Measurements from ENCODE around the gene AKAP6. TPM values are rescaled to one million over a fixed set of nuclear protein-coding genes. Genes with fewer than 3 reads are reported as not detected.

Gene AKAP6
- total RNA-seq, 1 experiment from 2014 or later, result 2.8 TPM

DNA sequence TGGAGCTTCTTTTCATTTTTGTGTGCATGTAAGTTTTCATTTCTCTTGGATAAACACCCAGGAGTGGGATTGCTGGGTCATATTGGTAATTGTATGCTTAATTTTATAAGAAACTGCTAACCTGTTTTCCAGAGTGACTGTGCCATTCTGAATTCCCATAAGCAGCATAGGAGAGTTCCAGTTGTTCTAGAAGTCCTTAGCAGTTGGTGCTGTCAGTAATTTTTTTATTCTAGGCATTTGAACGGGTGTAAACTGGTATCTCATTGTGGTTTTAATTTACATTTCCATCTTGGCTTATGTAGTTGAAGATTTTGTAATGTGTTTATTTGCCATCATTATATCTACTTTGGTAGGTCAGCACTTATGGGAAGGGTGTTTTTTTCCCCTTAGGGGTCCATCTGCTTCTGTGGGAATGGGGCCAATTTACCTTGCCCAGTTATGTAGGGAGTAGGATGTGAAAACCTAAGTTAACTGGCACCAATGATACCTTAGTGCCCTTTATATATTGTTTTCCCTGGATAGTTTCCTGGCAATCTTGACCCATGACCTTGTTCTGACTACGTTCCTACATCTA, 202.9 kb downstream of the AKAP6 start:
- CTCF ChIA-PET, result no interaction called here
- no peak overlapping the region for H3K27ac Mint-ChIP-seq (ENCODE audit: unreplicated experiment)
- no peaks in the 10 kb centered on the region for H3K36me3 Mint-ChIP-seq (ENCODE audit: insufficient read depth, unreplicated experiment)
- intact Hi-C loops (cut with micrococcal nuclease; ENCODE audit: unreplicated experiment), result no loop called here
- TF ChIP-seq, protein P1, sequence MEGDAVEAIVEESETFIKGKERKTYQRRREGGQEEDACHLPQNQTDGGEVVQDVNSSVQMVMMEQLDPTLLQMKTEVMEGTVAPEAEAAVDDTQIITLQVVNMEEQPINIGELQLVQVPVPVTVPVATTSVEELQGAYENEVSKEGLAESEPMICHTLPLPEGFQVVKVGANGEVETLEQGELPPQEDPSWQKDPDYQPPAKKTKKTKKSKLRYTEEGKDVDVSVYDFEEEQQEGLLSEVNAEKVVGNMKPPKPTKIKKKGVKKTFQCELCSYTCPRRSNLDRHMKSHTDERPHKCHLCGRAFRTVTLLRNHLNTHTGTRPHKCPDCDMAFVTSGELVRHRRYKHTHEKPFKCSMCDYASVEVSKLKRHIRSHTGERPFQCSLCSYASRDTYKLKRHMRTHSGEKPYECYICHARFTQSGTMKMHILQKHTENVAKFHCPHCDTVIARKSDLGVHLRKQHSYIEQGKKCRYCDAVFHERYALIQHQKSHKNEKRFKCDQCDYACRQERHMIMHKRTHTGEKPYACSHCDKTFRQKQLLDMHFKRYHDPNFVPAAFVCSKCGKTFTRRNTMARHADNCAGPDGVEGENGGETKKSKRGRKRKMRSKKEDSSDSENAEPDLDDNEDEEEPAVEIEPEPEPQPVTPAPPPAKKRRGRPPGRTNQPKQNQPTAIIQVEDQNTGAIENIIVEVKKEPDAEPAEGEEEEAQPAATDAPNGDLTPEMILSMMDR (IDR thresholded peaks at IDR 0.05; ENCODE audit: unreplicated experiment), result no peak
- H3K9me3 Mint-ChIP-seq (ENCODE audit: low read depth, unreplicated experiment), result no peaks in the 10 kb centered on the region
- H3K4me1 Mint-ChIP-seq (ENCODE audit: low read depth, unreplicated experiment), result no peaks in the 10 kb centered on the region
- H3K27me3 Mint-ChIP-seq (ENCODE audit: unreplicated experiment), result peaks cover 21% of the 10 kb centered on the region
- no TSS peak for BruUV-seq (replicated peaks)
- no peak overlapping the region for H3K4me3 Mint-ChIP-seq (ENCODE audit: low read depth, unreplicated experiment)
- DNase-seq, result no peak

DNA sequence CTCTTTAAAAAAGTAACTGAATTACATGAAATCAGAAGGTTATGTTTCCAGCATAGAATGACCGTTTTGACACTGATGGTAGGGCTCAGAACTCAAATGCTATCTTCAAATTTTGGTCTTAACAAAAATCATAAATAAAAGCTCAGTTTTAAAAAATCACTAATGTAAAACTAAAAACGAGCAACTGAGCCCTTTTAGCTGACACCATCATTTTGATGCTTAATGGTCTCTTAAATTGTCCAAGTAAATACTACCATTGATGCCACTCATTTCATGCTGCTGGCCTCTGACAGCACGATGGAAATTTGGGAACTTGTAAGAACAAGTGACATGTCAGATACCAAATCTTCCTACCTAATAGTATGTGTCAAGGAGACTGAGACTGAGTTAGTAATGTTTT, 205.0 kb downstream of the AKAP6 start:
- no peak for DNase-seq
- intact Hi-C loops (cut with micrococcal nuclease; ENCODE audit: unreplicated experiment), result no loop called here
- Mint-ChIP-seq H3K4me1 (ENCODE audit: low read depth, unreplicated experiment) (no peaks in the 10 kb centered on the region), H3K27me3 (ENCODE audit: unreplicated experiment) (peaks cover 21% of the 10 kb centered on the region), H3K9me3 (ENCODE audit: low read depth, unreplicated experiment) (no peaks in the 10 kb centered on the region), H3K36me3 (ENCODE audit: insufficient read depth, unreplicated experiment) (no peaks in the 10 kb centered on the region), H3K27ac (ENCODE audit: unreplicated experiment) (no peak overlapping the region), H3K4me3 (ENCODE audit: low read depth, unreplicated experiment) (no peak overlapping the region)
- BruUV-seq (replicated peaks), result no TSS peak
- TF ChIP-seq, protein P1 (IDR thresholded peaks at IDR 0.05; ENCODE audit: unreplicated experiment), result no peak
- CTCF ChIA-PET, result no interaction called here

- CTCF ChIA-PET, result no interaction called here
Measured at GRCh38 chr14:32536175-32536574, 207.1 kb downstream of the AKAP6 start.

GRCh38 chr14:32537166-32537565, 208.1 kb downstream of the AKAP6 start:
- H3K36me3 Mint-ChIP-seq (ENCODE audit: insufficient read depth, unreplicated experiment), result no peaks in the 10 kb centered on the region
- H3K4me3 Mint-ChIP-seq (ENCODE audit: low read depth, unreplicated experiment), result no peak overlapping the region
- H3K27me3 Mint-ChIP-seq (ENCODE audit: unreplicated experiment), result peaks cover 17% of the 10 kb centered on the region
- no peak overlapping the region for H3K27ac Mint-ChIP-seq (ENCODE audit: unreplicated experiment)
- intact Hi-C loops (cut with micrococcal nuclease; ENCODE audit: unreplicated experiment), result no loop called here
- no peak for DNase-seq
- CTCF ChIA-PET, result no interaction called here
- TF ChIP-seq, protein P1 (IDR thresholded peaks at IDR 0.05; ENCODE audit: unreplicated experiment), result no peak
- H3K4me1 Mint-ChIP-seq (ENCODE audit: low read depth, unreplicated experiment), result no peaks in the 10 kb centered on the region
- no peaks in the 10 kb centered on the region for H3K9me3 Mint-ChIP-seq (ENCODE audit: low read depth, unreplicated experiment)
- no TSS peak for BruUV-seq (replicated peaks)

More at GRCh38 chr14:32536175-32536574, 207.1 kb downstream of the AKAP6 start:
- no peak overlapping the region for H3K27ac Mint-ChIP-seq (ENCODE audit: unreplicated experiment)
- TF ChIP-seq, protein P1 (IDR thresholded peaks at IDR 0.05; ENCODE audit: unreplicated experiment), result no peak
- peaks cover 21% of the 10 kb centered on the region for H3K27me3 Mint-ChIP-seq (ENCODE audit: unreplicated experiment)
- BruUV-seq (replicated peaks), result no TSS peak
- no peaks in the 10 kb centered on the region for H3K4me1 Mint-ChIP-seq (ENCODE audit: low read depth, unreplicated experiment)
- intact Hi-C loops (cut with micrococcal nuclease; ENCODE audit: unreplicated experiment), result no loop called here
- H3K9me3 Mint-ChIP-seq (ENCODE audit: low read depth, unreplicated experiment), result no peaks in the 10 kb centered on the region
- no peak for DNase-seq
- no peak overlapping the region for H3K4me3 Mint-ChIP-seq (ENCODE audit: low read depth, unreplicated experiment)
- H3K36me3 Mint-ChIP-seq (ENCODE audit: insufficient read depth, unreplicated experiment), result no peaks in the 10 kb centered on the region
